K562 (cell line): ENCODE data around the gene EGFR. TPM values are rescaled to one million over a fixed set of nuclear protein-coding genes. Genes with fewer than 3 reads are reported as not detected.

Experiments used
- ATAC-seq: fragments of 200-7000 bp; cut with Tn5 transposase; 3 replicates; pipeline ENCODE4 v1.9.1; 2020; ENCODE audit warnings: moderate library complexity
- BruUV-seq: library from RNA; stranded (reverse); fragments of 400-500 nt; replicated peaks from 2 replicates; lab custom pipeline; 2021; lab: Mats Ljungman, UMichigan
- CTCF ChIA-PET: fragments of 300-600 bp; formaldehyde crosslinking; extraction: SDS; loops from one replicate; lab custom pipeline; 2021; ENCODE audit warnings: low intra/inter-chr PET ratio; lab: Yijun Ruan, JAX
- POLR2A ChIA-PET: fragments of 300-600, 350-650 bp; sonication (Branson Sonifier 250); formaldehyde crosslinking; extraction: SDS; loops from one replicate; lab custom pipeline; 2021; ENCODE audit warnings: antibody characterized with exemption, inconsistent platforms; lab: Yijun Ruan, JAX
- DNase-seq, 4 experiments: peaks; one replicate each; pipeline versions ENCODE4 v3.0.0 to v3.0.0-alpha.2; 2011 to 2018; ENCODE audit warnings: low spot score in 3 of 4, mixed read lengths in 3 of 4; ENCODE audit errors: extremely low read depth in 1 of 4
- FAIRE-seq: peaks from 2 replicates; lab custom pipeline; 2011; peaks lifted over from hg19 to GRCh38; lab: Jason Lieb, UNC
- H2AFZ ChIP-seq: 2 replicates; pipeline ENCODE4 v1.6.0; 2011; ENCODE audit warnings: low read depth, low read length, control low read depth, inconsistent platforms
- H3K27ac ChIP-seq: fragments of 200-600 bp; 3 replicates; pipeline ENCODE4 v1.8.0; 2011; ENCODE audit warnings: low read depth, mild to moderate bottlenecking, control low read depth, inconsistent platforms, low read length, moderate library complexity, mixed read lengths; ENCODE audit errors: extremely low read depth
- H3K27me3 ChIP-seq, 2 experiments: fragments of 300-600 bp in 1 of 2; 2 replicates in 1 of 2; 3 replicates in 1 of 2; pipeline versions ENCODE4 v1.6.0 to v1.8.0; 2011; ENCODE audit warnings: inconsistent platforms in 2 of 2, low read length in 2 of 2, mild to moderate bottlenecking in 1 of 2, mixed read lengths in 1 of 2, moderate library complexity in 1 of 2; ENCODE audit not compliant: control insufficient read depth in 2 of 2, insufficient read depth in 2 of 2
- H3K36me3 ChIP-seq: fragments of 300-600 bp; 3 replicates; pipeline ENCODE4 v1.8.0; 2011; ENCODE audit warnings: mild to moderate bottlenecking, low read length, inconsistent platforms; ENCODE audit not compliant: control insufficient read depth, insufficient read depth
- H3K4me1 ChIP-seq, 2 experiments: fragments of 200-600 bp in 1 of 2; replicated peaks in 1 of 2; 2 replicates in 1 of 2; 3 replicates in 1 of 2; pipeline versions ENCODE4 v1.5.1 to v1.8.0; 2011; ENCODE audit warnings: inconsistent platforms in 2 of 2, low read length in 2 of 2, mild to moderate bottlenecking in 1 of 2, mixed read lengths in 1 of 2, moderate library complexity in 1 of 2; ENCODE audit not compliant: control insufficient read depth in 2 of 2, insufficient read depth in 2 of 2
- H3K4me2 ChIP-seq: 2 replicates; pipeline ENCODE4 v1.6.1; 2011; ENCODE audit warnings: low read length, control low read depth, inconsistent platforms, mixed read lengths; ENCODE audit not compliant: insufficient read depth
- H3K4me3 ChIP-seq: fragments of 200-600 bp; sonication (generic), shearing (Covaris generic); 2 replicates; pipeline ENCODE4 v1.5.1; 2016; ENCODE audit warnings: control low read depth, inconsistent platforms
- H3K79me2 ChIP-seq: fragments of 200-600 bp; 3 replicates; pipeline ENCODE4 v1.8.0; 2011; ENCODE audit warnings: low read length, inconsistent platforms; ENCODE audit not compliant: control insufficient read depth, insufficient read depth
- H3K9ac ChIP-seq, 2 experiments: 2 replicates each; pipeline versions ENCODE4 v1.6.0 to v1.6.1; 2011; ENCODE audit warnings: low read depth in 2 of 2, low read length in 2 of 2, control low read depth in 1 of 2, inconsistent platforms in 1 of 2, mild to moderate bottlenecking in 1 of 2, mixed read lengths in 1 of 2; ENCODE audit not compliant: insufficient read depth in 1 of 2
- H3K9me1 ChIP-seq: one replicate; pipeline ENCODE4 v1.6.0; 2011; ENCODE audit warnings: inconsistent platforms, mild to moderate bottlenecking, low read length, moderate library complexity; ENCODE audit not compliant: control insufficient read depth, insufficient read depth
- H3K9me3 ChIP-seq: replicated peaks from 2 replicates; pipeline ENCODE4 v1.5.1; 2011; ENCODE audit warnings: low read depth, low read length, inconsistent platforms; ENCODE audit not compliant: control insufficient read depth, insufficient read depth
- H4K20me1 ChIP-seq: replicated peaks from 2 replicates; pipeline ENCODE4 v1.6.1; 2011; ENCODE audit warnings: low read length, inconsistent platforms, mixed read lengths; ENCODE audit not compliant: control insufficient read depth, insufficient read depth
- ATF2 ChIP-seq: sonication (generic); formaldehyde crosslinking; IDR thresholded peaks from 2 replicates; pipeline ENCODE4 v1.8.1; 2022; ENCODE audit warnings: missing genetic modification reagents
- CAMTA2 ChIP-seq: fragments of 250-450 bp; sonication (Bioruptor Pico); conservative IDR thresholded peaks from 2 replicates; pipeline ENCODE4 v1.5.1; 2022
- ESRRA ChIP-seq: fragments of 450-650 bp; IDR thresholded peaks from 2 replicates; pipeline ENCODE4 v1.6.1; 2014; ENCODE audit warnings: low read depth, mild to moderate bottlenecking, moderate library complexity, borderline replicate concordance
- FIP1L1 ChIP-seq: fragments of 200-400 bp; formaldehyde crosslinking; IDR thresholded peaks from 2 replicates; pipeline ENCODE4 v1.6.1; 2018; ENCODE audit warnings: mild to moderate bottlenecking, low read depth, low read length; ENCODE audit not compliant: poor library complexity, severe bottlenecking
- FOXJ3 ChIP-seq: sonication (generic); formaldehyde crosslinking; IDR thresholded peaks from 2 replicates; pipeline ENCODE4 v1.4.0; 2020; ENCODE audit warnings: mild to moderate bottlenecking, missing genetic modification reagents
- GATAD2A ChIP-seq: fragments of 450-650 bp; IDR thresholded peaks from 2 replicates; pipeline ENCODE4 v1.6.1; 2017
- GTF2A2 ChIP-seq: IDR thresholded peaks from 2 replicates; pipeline ENCODE4 v1.6.1; 2016; ENCODE audit warnings: mild to moderate bottlenecking, missing genetic modification characterization, missing compliant biosample characterization
- MCM5 ChIP-seq: fragments of 450-650 bp; IDR thresholded peaks from 2 replicates; pipeline ENCODE4 v1.6.1; 2016; ENCODE audit warnings: low read depth
- NFXL1 ChIP-seq: fragments of 450-650 bp; formaldehyde crosslinking; IDR thresholded peaks from 2 replicates; pipeline ENCODE4 v1.4.0; 2021; ENCODE audit warnings: mild to moderate bottlenecking
- PHB2 ChIP-seq: fragments of 450-650 bp; IDR thresholded peaks from 2 replicates; pipeline ENCODE4 v1.6.1; 2017; ENCODE audit warnings: low read depth
- PREB ChIP-seq: sonication (generic); formaldehyde crosslinking; IDR thresholded peaks from 2 replicates; pipeline ENCODE4 v1.8.1; 2023; ENCODE audit warnings: mild to moderate bottlenecking, missing genetic modification reagents
- TEAD1 ChIP-seq, 2 experiments: fragments of 450-650 bp in 1 of 2; sonication (generic) in 1 of 2; formaldehyde crosslinking; IDR thresholded peaks; 2 replicates each; pipeline versions ENCODE4 v1.4.0 to v1.8.0; 2020 to 2022; ENCODE audit warnings: mild to moderate bottlenecking in 2 of 2, missing genetic modification reagents in 1 of 2
- ZNF77 ChIP-seq: fragments of 250-450 bp; sonication (Bioruptor Pico); IDR thresholded peaks from 2 replicates; pipeline ENCODE4 v1.5.0; 2020
- ZNF780A ChIP-seq: fragments of 250-450 bp; sonication (Bioruptor Pico); IDR thresholded peaks from 2 replicates; pipeline ENCODE4 v1.5.0; 2021; ENCODE audit warnings: mild to moderate bottlenecking
- WGBS: fragments of 100-300 bp; shearing (Covaris generic); methylation state at CpG from one replicate; pipeline ENCODE4 v1.1.6; 2016; ENCODE audit warnings: low coverage, mixed read lengths; ENCODE audit not compliant: insufficient coverage; ENCODE audit errors: missing lambda C conversion rate; 5-methylcytosine and 5-hydroxymethylcytosine counted together
- in situ Hi-C: fragments of 300-500 bp; cut with MboI; formaldehyde crosslinking; loops from 4 replicates; pipeline ENCODE4 v1.15.0; 2018; ENCODE audit warnings: inconsistent platforms, mixed read lengths
- intact Hi-C: fragments of 100-400 bp; cut with micrococcal nuclease; formaldehyde crosslinking; loops from 2 replicates; pipeline ENCODE4 v1.14.2; 2022
- polyA plus RNA-seq, 8 experiments: library from polyadenylated mRNA; depleted of rRNA in 4 of 8; stranded (reverse) in 5 of 8; unstranded in 3 of 8; fragments of >200 nt; fragmentation: Nextera tagmentation in 2 of 8; fragmentation: Illumina TruSeq in 1 of 8; extraction: Ambion mirVana in 2 of 8; extraction: Trizol in 1 of 8; gene quantifications; 2 replicates each; pipeline versions ENCODE4 v1.2.1 to v1.2.3, GENCODE V29; 2011 to 2014; ENCODE audit warnings: inconsistent platforms in 1 of 8, missing spikeins in 1 of 8
- total RNA-seq, 7 experiments: library from RNA; depleted of rRNA in 6 of 7; stranded (reverse); fragments of >200 nt in 6 of 7; fragmentation: Illumina TruSeq in 2 of 7; extraction: Trizol in 2 of 7; gene quantifications; 2 replicates each; pipeline versions ENCODE4 v1.2.1 to v1.2.3, GENCODE V29; 2011 to 2021; ENCODE audit warnings: low replicate concordance in 1 of 7

EGFR gene
- total and polyA plus RNA-seq, 9 of the 15 experiments (the other 6 are each of a cell fraction or from before 2014, with no cell fraction given), result 0.13 TPM; not detected in 8

GRCh38 chr7:55183897-55184296, 165.1 kb downstream of the EGFR start:
- no peak overlapping the region for H2AFZ ChIP-seq
- H3K9ac ChIP-seq, result no peak overlapping the region
- H3K4me1 ChIP-seq, result peaks cover 0 to 5% of the 10 kb centered on the region in 2 experiments; a peak in 3 of 5 replicates
- in situ Hi-C loops (no loop called here), intact Hi-C loops (no loop called here)
- H3K79me2 ChIP-seq, result no peaks in the 10 kb centered on the region
- no peaks in the 10 kb centered on the region for H3K9me3 ChIP-seq
- peaks cover 6 to 35% of the 10 kb centered on the region in 2 experiments; a peak in 4 of 5 replicates for H3K27me3 ChIP-seq
- CTCF ChIA-PET, result no interaction called here
- no peaks in the 10 kb centered on the region for H3K36me3 ChIP-seq
- no peaks in the 10 kb centered on the region for H3K9me1 ChIP-seq
- H3K4me2 ChIP-seq, result no peak overlapping the region
- no peaks in the 10 kb centered on the region for H4K20me1 ChIP-seq
- no peak for FAIRE-seq
- no peak for TF ChIP-seq FOXJ3
- no peak for TF ChIP-seq GATAD2A
- TF ChIP-seq ESRRA, result no peak
- no peak for TF ChIP-seq ZNF780A (CRISPR knock-in tag)
- no peak for TF ChIP-seq GTF2A2
- no peak for TF ChIP-seq CAMTA2
- no peak for TF ChIP-seq ATF2
- no peak for TF ChIP-seq PHB2
- TF ChIP-seq TEAD1 (CRISPR knock-in tag; IDR thresholded peaks at IDR 0.05), result no peak
- TF ChIP-seq MCM5, result no peak
- TF ChIP-seq PREB (CRISPR knock-in tag), result no peak
- no peak for TF ChIP-seq ZNF77 (CRISPR knock-in tag)
- TF ChIP-seq NFXL1, result no peak
- no peak for TF ChIP-seq FIP1L1
- no peak overlapping the region for H3K4me3 ChIP-seq
- POLR2A ChIA-PET, result no interaction called here
- BruUV-seq, result no TSS peak
- 1% methylated on average over 15 of the region's 15 CpGs for WGBS
- DNase-seq, result no peak
- no peak overlapping the region for H3K27ac ChIP-seq
- ATAC-seq, result no peak
